Measurements from ENCODE around the gene DARS2. TPM values are rescaled to one million over a fixed set of nuclear protein-coding genes. Genes with fewer than 3 reads are reported as not detected.
A peak's percentile ranks its signal among the peaks of the same experiment; 100 is the strongest.
"Not testable (repeated sequence)": the region's sequence is repeated elsewhere in the genome, so short reads cannot be mapped to it uniquely, and the experiment has no call there.

The DARS2 gene
- total RNA-seq (2014; rRNA removed; shearing (Covaris generic)), result 29.4 and 29.7 TPM in 2 replicates

- no peaks in the 10 kb centered on the region for H3K9me3 ChIP-seq (replicated peaks)
- peak within 1 kb of the TSS; percentile 92 for H3K27ac ChIP-seq
- H3K36me3 ChIP-seq, result peaks cover 3% of the 10 kb centered on the region
- no peaks in the 10 kb centered on the region for H3K27me3 ChIP-seq
- H3K4me3 ChIP-seq, result peak within 1 kb of the TSS; percentile 68
- DNase-seq, result peak; percentile 94 to 97
- no peaks in the 10 kb centered on the region for H3K4me1 ChIP-seq
Measured at GRCh38 chr1:173824315-173825081, at the start of gene DARS2, which contains the start of gene CENPL. Gene DARS2 (plus strand): TSS chr1:173824673. CDS start chr1:173825230, 557 bp downstream. Gene CENPL (minus strand): TSS chr1:173824883. CDS start chr1:173811299, 13,584 bp downstream.

- Histone ChIP-seq H3K9me3 (replicated peaks) (no peaks in the 10 kb centered on the region), H3K4me3 (no peak overlapping the region), H3K27ac (no peak overlapping the region), H3K4me1 (no peaks in the 10 kb centered on the region; the same call in 1 of the 2 replicates), H3K27me3 (no peaks in the 10 kb centered on the region), H3K36me3 (peaks cover 19% of the 10 kb centered on the region)
- no peak for DNase-seq
Measured at GRCh38 chr1:173775578-173776226, 48.8 kb upstream of the DARS2 start.

- H3K27ac ChIP-seq, result no peak overlapping the region
- no peak for DNase-seq
- H3K4me3 ChIP-seq, result no peak overlapping the region
- peaks cover 23% of the 10 kb centered on the region for H3K36me3 ChIP-seq
- no peaks in the 10 kb centered on the region for H3K9me3 ChIP-seq (replicated peaks)
- no peaks in the 10 kb centered on the region; the same call in 1 of the 2 replicates for H3K4me1 ChIP-seq
- H3K27me3 ChIP-seq, result no peaks in the 10 kb centered on the region
Measured at GRCh38 chr1:173779936-173780335, 44.5 kb upstream of the DARS2 start.

- Histone ChIP-seq H3K4me3 (no peak overlapping the region), H3K27ac (no peak overlapping the region), H3K9me3 (replicated peaks) (no peaks in the 10 kb centered on the region), H3K27me3 (no peaks in the 10 kb centered on the region), H3K36me3 (peaks cover 17% of the 10 kb centered on the region; the same call in 1 of the 2 replicates), H3K4me1 (no peaks in the 10 kb centered on the region)
- DNase-seq, result no peak
Measured at GRCh38 chr1:173784997-173785396, 39.5 kb upstream of the DARS2 start.

- H3K9me3 ChIP-seq (replicated peaks), result peaks cover under 1% of the 10 kb centered on the region; the same call in 1 of the 2 replicates
- H3K4me3 ChIP-seq, result no peak overlapping the region
- H3K36me3 ChIP-seq, result peaks cover 17% of the 10 kb centered on the region
- no peak for DNase-seq
- H3K4me1 ChIP-seq, result no peaks in the 10 kb centered on the region
- no peaks in the 10 kb centered on the region for H3K27me3 ChIP-seq
- no peak overlapping the region for H3K27ac ChIP-seq
Measured at GRCh38 chr1:173789841-173790240, 34.6 kb upstream of the DARS2 start.

- DNase-seq, result no peak
- H3K27me3 ChIP-seq, result no peaks in the 10 kb centered on the region
- H3K4me1 ChIP-seq, result no peaks in the 10 kb centered on the region
- H3K36me3 ChIP-seq, result peaks cover 52% of the 10 kb centered on the region
- no peak overlapping the region for H3K27ac ChIP-seq
- H3K9me3 ChIP-seq (replicated peaks), result peaks cover 6% of the 10 kb centered on the region; the same call in 1 of the 2 replicates
- no peak overlapping the region for H3K4me3 ChIP-seq
Measured at GRCh38 chr1:173798078-173798477, 26.4 kb upstream of the DARS2 start.

- DNase-seq; H3K9me3 ChIP-seq (replicated peaks); H3K4me1 ChIP-seq; H3K4me3 ChIP-seq; H3K27ac ChIP-seq; H3K27me3 ChIP-seq: not testable (repeated sequence)
- H3K36me3 ChIP-seq, result peaks cover 60% of the 10 kb centered on the region
Measured at GRCh38 chr1:173799995-173800394, 24.5 kb upstream of the DARS2 start.

- no peaks in the 10 kb centered on the region for H3K9me3 ChIP-seq (replicated peaks)
- H3K36me3 ChIP-seq, result peaks cover 64% of the 10 kb centered on the region
- no peak overlapping the region for H3K27ac ChIP-seq
- no peaks in the 10 kb centered on the region for H3K4me1 ChIP-seq
- no peak for DNase-seq
- no peak overlapping the region for H3K4me3 ChIP-seq
- H3K27me3 ChIP-seq, result no peaks in the 10 kb centered on the region
Measured at GRCh38 chr1:173802961-173803360, 21.5 kb upstream of the DARS2 start.

GRCh38 chr1:173813654-173814053 lies 10.8 kb upstream of the DARS2 start:
- H3K27ac ChIP-seq; DNase-seq; H3K4me1 ChIP-seq; H3K9me3 ChIP-seq (replicated peaks); H3K4me3 ChIP-seq; H3K27me3 ChIP-seq: not testable (repeated sequence)
- peaks cover 25% of the 10 kb centered on the region for H3K36me3 ChIP-seq

GRCh38 chr1:173818459-173818858 lies 6.0 kb upstream of the DARS2 start:
- no peaks in the 10 kb centered on the region for H3K27me3 ChIP-seq
- no peak for DNase-seq
- no peak overlapping the region for H3K27ac ChIP-seq
- peaks cover 20% of the 10 kb centered on the region for H3K36me3 ChIP-seq
- H3K4me3 ChIP-seq, result no peak overlapping the region
- H3K4me1 ChIP-seq, result no peaks in the 10 kb centered on the region
- no peaks in the 10 kb centered on the region for H3K9me3 ChIP-seq (replicated peaks)

GRCh38 chr1:173821680-173822079 lies 2.8 kb upstream of the DARS2 start:
- H3K4me3 ChIP-seq, result no peak overlapping the region
- H3K9me3 ChIP-seq (replicated peaks), result no peaks in the 10 kb centered on the region
- no peak overlapping the region for H3K27ac ChIP-seq
- no peaks in the 10 kb centered on the region for H3K27me3 ChIP-seq
- H3K36me3 ChIP-seq, result peaks cover 20% of the 10 kb centered on the region
- DNase-seq, result no peak
- H3K4me1 ChIP-seq, result no peaks in the 10 kb centered on the region

- H3K36me3 ChIP-seq, result peaks cover 7% of the 10 kb centered on the region
- no peaks in the 10 kb centered on the region for H3K4me1 ChIP-seq
- no peaks in the 10 kb centered on the region for H3K9me3 ChIP-seq (replicated peaks)
- H3K4me3 ChIP-seq, result peak overlapping the region; percentile 68
- no peak for DNase-seq
- H3K27me3 ChIP-seq, result no peaks in the 10 kb centered on the region
- H3K27ac ChIP-seq, result peak overlapping the region; percentile 92
Measured at GRCh38 chr1:173823781-173824314, 625 bp upstream of the DARS2 start.

GRCh38 chr1:173827611-173828010 lies 3.1 kb downstream of the DARS2 start:
- H3K4me1 ChIP-seq, result no peaks in the 10 kb centered on the region
- peaks cover 9% of the 10 kb centered on the region; the same call in 1 of the 2 replicates for H3K36me3 ChIP-seq
- no peaks in the 10 kb centered on the region for H3K27me3 ChIP-seq
- no peaks in the 10 kb centered on the region for H3K9me3 ChIP-seq (replicated peaks)
- no peak for DNase-seq
- H3K4me3 ChIP-seq, result no peak overlapping the region
- H3K27ac ChIP-seq, result no peak overlapping the region

GRCh38 chr1:173832748-173833147 lies 8.3 kb downstream of the DARS2 start:
- Histone ChIP-seq H3K4me3 (no peak overlapping the region), H3K4me1 (no peaks in the 10 kb centered on the region), H3K36me3 (peaks cover 24% of the 10 kb centered on the region), H3K27ac (no peak overlapping the region), H3K27me3 (no peaks in the 10 kb centered on the region), H3K9me3 (replicated peaks) (no peaks in the 10 kb centered on the region)
- no peak for DNase-seq

- Histone ChIP-seq H3K27ac (no peak overlapping the region), H3K9me3 (replicated peaks) (no peaks in the 10 kb centered on the region), H3K4me1 (no peaks in the 10 kb centered on the region), H3K27me3 (no peaks in the 10 kb centered on the region), H3K36me3 (peaks cover 47% of the 10 kb centered on the region), H3K4me3 (no peak overlapping the region)
- no peak for DNase-seq
Measured at GRCh38 chr1:173852105-173852504, 27.6 kb downstream of the DARS2 start.
